Forelimb muscle (tissue), 1 donor: Measurements from ENCODE around the gene GGA2. TPM values are rescaled to one million over a fixed set of nuclear protein-coding genes. Genes with fewer than 3 reads are reported as not detected.
"Not testable (repeated sequence)": the region's sequence is repeated elsewhere in the genome, so short reads cannot be mapped to it uniquely, and the experiment has no call there.

Experiments used
- DNase-seq: peaks from one replicate; pipeline ENCODE4 v3.0.0-alpha.2; 2013; ENCODE audit warnings: low read depth
- polyA plus RNA-seq: library from polyadenylated mRNA; unstranded; fragments of 120-200 nt; gene quantifications from one replicate; pipeline ENCODE4 v1.2.1, GENCODE V29; 2013; ENCODE audit not compliant: insufficient read length

GGA2 gene
- polyA plus RNA-seq, 1 donor, result 138 TPM

DNA sequence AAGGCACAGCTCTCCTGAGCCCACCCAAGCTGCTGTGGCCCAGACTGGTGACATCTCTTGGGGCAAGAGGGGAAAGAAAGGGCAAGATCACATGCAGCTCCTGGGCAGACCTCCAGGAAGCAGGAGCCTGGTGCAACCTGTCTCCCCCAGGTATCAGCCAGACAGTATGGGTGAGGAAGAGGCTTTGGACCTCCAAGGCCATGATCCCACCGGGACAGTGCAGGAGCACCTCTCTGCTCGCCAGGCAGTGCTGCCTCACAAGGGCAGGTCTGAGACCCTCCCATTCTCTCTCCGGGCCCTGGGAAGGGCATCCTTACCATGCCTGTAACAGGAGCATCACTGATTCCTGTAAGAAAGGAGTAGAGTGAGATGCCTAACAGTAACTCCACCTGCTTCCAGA is 31.7 kb downstream of the GGA2 start:
- DNase-seq, result no peak

DNA sequence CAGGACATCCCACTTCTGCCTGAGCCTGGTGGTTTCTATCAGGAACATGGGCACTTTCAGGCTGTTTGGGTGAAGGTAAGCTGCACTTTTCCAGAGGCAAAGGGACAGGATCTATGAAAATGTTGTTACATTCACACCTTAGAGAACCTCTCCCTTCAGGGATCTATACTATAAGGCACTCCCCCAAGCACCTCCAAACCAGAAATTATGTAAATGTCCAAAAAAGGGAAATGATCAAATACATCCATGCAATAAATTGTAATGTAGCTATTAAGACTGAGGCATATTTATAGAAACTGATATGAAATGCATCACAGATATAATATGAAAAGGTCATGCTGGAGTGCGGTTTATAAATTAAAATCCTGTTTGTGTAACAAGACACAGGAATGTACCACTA is 34.0 kb downstream of the GGA2 start:
- no peak for DNase-seq

DNA sequence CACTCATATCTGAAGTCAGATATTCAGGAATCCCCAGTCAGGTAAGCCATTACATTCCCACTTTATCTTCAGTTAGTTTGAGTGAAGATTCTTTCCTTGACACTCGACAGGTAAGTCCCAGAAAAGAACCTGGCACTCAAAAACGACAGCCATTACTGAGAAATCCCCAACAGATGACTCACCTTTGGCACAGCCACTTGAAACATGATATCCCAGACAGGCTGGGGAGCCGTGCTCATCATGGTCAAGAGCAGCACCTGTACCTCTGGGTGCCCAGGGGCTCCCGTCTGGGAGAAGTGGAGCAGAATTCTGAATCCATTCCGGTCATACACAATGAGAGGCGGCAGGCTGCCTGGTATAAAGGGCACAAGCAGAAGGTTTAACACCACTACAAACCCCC is 40.5 kb downstream of the GGA2 start:
- DNase-seq, result no peak

DNA sequence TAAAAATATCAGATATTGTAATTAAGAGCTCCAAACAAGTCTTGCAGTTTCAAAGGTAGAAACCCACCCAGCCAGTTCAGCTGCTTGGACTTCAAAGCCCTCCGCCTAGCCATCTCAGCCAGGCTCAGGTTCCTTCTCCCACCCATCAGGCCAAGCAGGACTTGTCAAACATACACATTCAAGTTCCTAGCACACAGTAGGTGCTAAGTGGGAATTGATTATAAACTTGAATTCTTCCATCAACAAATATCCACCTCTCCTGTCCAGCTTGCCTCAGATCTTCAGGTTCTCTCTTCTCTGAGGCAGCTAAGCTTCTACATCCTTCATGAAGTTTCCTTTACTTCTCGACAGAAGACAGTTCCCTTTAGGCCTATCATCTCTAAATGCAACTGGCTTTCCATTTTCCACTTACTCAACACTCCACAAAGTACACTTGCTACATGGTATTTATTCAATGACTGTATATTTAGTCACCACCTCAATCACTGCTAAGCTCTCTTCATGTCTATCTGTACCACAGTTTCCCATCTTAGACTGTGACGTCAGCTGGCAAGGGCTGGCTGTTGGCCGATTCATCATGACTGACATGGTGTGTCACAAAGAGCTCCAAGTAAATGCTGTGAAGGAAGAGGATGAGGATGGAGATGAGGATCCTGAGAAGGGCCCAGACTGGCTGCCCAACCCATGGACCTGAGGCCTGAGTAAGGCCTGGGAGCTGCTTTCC is 44.0 kb downstream of the GGA2 start:
- no peak for DNase-seq

DNA sequence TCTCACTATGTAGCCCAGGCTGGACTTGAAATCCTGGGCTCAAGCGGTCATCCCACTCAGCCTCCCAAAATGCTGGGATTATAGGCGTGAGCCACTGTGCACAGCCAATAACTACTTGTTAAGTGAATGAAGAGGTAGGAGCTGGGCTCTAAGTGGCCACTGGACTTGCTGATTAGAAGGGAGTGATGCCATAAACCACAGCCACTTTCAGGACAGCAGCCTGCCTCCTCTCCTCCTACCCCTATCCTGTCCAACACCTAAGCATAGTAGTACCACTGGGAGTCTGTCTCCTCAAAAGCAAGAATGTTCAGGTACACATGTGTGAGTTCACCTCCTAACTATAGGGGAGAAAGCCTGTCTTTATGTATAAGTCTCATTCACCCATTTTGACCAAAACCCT is 45.1 kb downstream of the GGA2 start:
- no peak for DNase-seq

DNA sequence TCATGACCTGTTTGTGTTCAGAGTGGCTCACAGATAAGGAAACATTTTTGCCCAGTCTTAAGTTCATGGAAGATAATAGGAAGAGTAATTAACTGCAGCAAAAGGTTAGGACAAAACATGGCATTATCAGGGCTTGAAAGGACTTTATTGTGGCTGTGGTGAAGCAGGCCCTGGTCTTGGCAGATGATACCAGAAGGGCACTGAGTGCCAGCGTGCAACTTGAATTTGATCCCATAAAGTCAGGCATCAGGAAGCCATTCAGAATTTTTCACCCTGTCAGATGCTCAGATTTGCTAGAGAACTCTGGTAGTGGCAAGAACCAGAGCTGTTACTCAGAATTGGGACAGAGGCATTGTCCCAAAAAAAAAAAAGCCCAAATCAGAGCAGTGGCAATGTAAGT is 46.1 kb downstream of the GGA2 start:
- DNase-seq, result no peak

DNA sequence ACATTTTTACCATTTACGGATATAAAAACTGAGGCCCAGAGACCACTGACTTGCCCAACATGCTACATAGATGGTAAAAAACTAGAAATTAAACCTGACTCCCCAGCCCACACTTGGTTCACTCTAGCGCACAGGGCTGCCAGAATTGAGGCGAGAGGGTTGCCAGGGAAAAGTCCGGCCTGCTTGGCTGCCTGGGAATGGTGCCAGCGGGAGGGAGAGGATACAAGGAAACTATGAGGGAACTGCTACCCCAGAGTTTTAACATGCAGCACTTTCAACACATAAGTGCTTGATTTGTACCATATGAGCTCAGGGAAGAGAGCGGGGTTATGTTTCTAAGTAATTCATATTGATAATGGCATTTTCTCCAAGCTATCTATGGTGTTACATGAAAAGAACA is 47.3 kb downstream of the GGA2 start:
- peak; percentile 16 for DNase-seq

DNA sequence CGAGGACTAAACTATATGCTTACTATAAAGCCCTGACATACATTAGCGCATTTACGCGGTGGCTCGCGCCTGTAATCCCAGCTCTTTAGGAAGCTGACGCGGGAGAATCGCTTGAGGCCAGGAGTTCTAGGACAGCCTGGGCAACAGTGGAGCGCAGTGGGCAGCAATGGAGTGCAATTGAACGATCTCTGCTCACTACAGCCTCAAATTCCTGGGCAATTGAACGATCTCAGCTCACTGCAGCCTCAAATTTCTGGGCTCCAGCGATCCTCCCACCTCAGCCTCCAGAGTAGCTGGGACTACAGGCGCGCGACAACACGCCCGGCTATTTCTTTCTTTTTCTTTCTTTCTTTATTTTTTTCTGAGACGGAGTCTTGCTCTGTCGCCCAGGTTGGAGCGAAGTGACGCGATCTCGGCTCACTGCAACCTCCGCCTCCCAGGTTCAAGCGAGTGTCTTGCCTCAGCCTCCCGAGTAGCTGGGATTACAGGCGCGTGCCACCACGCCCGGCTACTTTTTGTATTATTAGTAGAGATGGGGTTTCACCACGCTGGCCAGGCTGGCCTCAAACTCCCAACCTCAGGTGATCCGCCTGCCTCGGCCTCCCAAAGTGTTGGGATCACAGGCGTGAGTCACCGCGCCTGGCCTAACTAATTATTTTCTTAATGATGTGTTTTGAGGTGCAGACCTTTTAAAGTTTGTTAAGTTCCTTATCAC is 56.8 kb downstream of the GGA2 start:
- DNase-seq, result no peak

DNA sequence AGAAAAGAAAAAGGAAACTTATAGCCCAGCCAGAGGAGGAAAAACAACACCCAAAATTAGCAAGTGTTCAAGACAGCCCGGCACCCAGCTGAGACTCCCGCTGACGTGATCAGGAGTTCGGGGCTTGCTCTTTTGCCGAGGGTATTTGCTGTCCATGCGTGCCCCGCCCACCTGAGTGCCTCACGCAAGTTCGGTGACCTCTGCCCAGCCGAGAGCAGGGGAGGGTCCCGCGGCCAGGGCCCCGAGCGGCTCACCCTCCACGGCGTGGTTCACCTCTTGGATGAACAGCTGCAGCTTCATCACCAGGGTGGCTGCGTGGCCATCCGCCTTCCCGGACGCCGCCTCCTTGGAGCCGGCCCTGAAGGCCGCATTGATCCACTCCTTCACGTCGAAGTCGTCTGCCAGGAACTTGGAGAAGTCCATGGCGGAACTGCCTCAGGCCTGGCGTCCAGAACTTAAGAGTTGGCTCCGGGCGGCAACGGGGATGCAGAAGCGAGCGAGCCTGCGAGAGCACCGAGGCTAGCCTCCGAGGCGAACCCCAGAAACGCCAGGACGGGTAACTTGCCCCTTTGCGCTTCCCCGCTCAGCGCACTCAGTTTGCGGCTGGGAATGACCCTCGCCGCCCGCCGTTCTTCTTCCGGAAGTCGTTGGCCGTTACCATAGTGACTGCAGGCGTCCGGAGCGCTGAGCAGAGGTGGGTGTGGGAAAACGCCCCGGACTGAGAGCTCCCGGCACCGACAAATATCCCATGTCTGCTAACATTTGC is 57.5 kb downstream of the GGA2 start, which contains the start of gene COG7:
TSS of gene COG7 (minus strand) at position 618 of the 766 bp plus-strand sequence. CDS start at position 423, 195 bp downstream.
- peak; percentile 67 for DNase-seq

DNA sequence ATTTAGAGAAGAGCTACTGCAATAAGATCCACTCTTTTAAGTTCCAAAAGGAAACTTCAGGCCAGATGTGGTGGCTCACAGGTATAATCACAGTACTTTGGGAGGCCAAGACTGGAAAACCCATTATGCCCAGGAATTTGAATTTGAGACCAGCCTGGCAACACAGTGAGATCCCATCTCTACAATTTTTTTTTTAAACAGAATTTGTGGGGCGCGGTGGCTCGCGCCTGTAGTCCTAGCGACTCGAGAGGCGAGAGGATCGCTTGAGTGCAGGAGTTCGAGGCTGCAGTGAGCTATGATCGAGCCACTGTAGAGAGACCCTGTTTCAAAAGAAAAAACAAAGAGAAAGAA is 58.1 kb downstream of the GGA2 start:
- DNase-seq, result no peak

DNA sequence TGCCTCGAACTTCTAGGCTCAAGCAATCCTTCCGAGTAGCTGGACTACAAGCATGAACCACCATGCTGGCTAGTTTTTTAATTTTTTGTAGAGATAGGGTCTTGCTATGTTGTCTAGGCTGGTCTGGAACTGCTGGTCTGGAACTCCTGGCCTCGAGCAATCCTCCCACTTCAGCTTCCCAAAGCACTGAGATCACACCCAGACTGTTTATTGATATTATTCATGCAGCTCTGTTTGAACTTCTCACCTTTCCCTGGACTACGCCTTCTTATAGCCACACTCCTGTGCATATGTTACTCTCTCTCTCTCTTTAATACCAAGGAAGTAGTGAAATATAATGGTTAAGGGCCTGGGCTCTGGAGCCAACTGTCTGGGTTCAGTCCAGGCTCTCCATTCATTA is 61.9 kb downstream of the GGA2 start:
- no peak for DNase-seq

DNA sequence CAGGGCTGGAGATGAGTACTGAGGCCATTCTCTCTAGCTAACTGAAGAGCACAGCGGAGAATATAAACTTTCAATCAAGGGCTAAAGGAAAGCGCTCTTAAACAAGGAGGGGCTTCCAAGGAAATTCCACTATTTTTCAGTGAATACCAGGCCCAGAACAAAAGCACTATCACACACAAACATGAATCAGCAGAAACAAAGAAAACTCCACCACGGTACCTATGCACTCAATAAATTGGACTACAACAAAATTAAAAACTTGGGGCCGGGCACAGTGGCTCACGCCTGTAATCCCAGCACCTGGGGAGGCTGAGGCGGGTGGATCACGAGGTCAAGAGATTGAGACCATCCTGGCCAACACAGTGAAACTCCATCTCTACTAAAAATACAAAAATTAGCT is 72.8 kb downstream of the GGA2 start:
- DNase-seq, result not testable (repeated sequence)

DNA sequence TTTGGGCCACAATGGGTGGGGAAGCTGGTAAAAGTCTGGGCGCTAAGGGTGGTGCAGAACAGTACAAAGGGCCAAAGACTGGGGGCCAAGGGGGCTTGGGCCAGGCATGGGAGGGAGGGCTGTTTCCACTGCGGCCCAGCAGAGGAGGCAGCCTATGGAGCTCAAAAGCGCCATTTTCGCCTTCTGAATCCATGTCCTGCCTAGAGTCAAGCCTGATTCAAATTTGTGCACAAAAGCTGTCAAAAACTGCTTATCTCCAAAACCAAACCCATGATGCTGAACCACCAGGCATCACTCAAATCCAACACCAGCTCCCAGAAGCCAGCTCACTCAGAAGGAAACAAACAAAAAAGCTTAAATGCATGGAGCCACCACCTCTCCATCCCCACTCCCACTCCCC is 73.3 kb downstream of the GGA2 start:
- DNase-seq, result no peak

DNA sequence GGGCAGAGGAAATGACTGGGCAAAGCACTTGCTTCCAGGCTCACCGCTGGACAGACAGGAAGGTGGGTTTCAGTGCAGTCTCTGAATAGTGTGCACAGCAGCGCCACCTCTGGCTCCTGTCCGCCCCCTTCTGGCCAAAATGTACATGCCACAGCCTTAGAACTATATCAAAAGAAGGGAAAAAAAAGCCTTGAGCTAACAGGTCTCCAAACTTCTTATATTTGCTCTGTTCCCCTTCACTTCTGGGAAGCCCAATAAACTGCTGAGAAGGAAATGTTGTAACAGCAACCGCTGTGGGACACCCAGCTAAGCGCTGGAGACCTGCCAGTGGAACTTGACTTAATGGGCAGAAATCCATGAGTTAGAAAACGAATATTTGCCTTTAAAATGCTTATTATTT is 74.8 kb downstream of the GGA2 start:
- no peak for DNase-seq

DNA sequence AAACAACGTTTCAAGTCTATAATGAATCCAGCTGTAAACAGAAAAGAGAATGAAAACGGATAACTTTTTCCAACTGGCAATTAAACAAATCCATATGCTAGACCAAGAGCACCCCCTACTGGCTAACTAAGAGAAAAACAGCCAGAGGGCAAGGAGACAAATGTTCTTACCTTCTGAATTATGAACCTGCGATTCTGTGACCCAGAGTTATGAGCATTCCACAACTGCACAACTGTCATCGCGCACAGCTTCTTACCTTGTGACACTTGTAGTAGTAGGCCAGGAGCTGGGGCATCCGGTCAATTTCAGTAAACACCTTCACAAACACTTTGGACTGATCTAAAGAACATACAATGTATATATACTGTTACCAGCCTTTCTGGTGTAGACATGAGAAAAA is 75.9 kb downstream of the GGA2 start:
- DNase-seq, result no peak

DNA sequence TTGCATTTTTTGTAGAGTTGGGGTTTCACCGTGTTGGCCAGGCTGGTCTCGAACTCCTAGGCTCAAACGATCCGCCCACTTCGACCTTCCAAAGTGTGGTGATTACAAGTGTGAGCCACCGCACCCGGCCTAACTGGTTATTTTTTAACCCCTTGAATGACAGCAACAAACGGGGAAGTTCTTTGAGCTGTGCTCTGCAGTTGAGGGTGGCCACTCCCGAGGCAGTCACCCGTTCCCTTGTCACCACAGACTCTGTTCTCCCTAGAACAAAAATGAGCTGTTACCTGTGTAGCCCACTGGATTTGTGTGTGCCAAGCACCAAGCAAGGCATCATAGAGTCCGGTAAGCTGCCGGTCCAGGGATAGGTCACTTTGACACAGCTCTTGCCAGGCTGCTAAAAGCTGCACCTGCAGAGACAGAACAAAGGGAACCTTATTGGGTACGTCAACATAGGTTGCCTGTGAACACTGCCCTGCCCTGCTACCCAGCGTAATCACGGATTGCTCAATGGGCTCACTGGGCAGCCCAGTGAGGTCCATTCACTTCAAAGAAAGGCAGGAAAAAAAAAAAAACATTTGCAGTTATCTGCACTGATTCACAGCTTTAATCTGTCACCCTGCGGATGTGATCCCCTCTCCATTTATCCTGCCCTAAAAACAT is 76.9 kb downstream of the GGA2 start:
- no peak for DNase-seq

DNA sequence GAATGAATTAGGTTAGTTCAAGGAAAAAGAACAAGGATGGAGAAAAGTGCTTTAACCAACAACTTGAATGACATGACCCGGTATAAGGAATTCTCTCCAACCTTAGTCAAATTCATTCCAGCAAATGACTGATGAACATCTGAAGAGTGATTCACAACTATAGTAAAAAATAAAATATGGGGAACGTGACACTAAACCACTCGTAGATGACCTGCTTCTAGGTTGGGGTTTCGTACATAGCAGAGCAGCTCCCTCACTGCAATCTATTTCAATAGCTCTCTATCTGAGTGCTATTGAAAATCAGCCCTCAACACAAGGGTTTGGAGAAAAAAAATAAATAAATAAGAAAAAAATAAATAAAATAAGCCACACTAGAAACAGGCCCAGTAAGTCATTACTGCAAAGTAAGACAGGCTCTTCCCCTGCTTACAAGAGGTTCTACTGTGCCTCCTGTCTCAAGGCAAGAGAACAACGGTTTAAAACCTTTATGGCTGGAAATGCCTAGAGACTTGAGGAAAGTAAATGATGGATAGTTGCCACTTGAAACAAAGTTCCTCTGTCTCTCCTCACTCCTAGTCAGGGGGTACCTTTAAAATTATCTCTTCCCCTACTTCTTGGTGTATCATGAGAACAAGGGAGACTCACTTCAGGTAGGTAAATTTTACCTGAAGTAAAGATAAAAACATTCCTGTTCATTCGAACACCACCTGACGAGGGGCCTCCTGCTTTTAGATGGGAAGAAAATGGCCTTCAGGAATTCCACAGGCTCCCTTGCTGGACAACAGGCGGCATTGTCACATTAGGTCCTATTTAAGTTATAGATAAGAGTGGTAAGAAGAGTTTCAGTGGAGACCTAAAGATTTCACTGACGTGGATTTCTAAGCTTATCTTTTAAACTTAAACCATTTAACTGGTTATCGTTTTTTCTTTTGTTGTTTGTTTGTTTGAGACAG is 77.8 kb downstream of the GGA2 start:
- no peak for DNase-seq

DNA sequence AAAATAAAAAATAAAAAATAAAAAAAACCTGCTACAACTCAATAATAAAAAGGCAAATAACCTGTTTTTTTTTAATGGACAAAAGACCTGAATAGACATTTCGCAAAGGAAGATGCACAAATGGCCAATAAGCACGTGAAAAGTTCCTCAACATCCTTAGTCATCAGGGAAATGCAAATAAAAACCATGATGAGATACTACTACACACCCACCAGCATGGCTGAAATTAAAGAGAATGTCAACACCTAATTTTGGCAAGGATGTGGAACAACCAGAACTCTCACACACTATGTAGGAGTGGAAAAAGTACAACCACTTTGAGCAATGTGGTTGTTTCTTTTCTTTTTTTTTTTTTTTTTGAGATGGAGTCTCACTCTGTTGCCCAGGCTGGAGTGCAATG is 81.9 kb downstream of the GGA2 start:
- DNase-seq, result no peak

DNA sequence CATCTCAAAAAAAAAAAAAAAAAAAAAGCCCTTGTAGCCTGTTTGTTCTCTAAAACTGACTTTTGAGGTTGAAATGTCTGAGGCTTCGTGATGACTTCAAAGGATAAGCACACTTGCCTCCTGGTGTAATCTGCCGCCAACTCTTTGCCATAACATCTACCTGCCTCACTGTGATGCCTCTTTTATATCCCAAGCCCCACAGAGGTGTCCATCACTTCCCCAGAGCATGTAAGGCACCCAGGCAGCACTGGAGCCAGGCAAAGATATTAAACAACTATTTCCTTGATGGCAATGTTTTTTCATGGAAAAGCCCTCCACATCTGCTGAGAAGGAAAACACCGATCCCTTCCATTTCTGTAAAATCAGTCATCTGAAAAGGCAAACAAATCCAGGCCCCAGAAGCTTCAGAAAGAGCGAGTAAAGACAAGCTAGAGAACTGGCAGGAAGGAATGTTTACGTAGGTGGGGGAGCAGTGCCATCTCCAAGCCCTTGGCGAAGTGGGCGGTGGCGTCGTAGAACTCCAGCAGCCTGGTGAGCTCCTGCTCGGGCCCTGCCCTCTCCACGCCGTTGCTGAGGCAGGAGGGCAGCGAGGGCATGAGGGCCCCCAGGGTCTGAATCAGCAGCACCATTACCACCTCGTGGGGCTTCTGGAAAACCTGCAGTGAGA is 85.9 kb downstream of the GGA2 start:
- no peak for DNase-seq

DNA sequence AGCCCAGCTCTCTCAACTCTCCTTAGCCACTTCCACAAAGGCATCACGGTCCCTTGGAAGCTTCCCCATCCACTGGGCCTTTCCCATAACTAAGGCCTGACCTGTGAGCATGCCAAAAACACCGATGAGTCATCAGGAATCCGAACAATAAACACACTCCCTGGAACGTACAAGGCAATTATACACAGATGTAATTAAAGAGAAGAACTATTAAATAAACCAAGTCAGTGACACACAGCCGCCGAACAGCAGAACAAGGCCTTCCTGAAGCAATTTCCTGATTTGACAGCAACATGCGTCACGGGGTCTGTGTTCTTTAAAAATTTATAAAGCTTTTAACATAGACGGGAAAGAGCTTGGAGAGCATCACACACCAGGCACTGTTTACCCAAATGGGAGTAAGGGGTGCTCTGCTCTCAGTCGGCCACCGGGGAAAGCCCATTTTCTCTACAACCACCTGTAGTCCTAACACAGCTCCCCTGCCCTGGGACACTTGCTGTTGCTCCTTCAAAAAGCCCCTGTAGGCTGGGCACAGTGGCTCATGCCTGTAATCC is 86.7 kb downstream of the GGA2 start:
- DNase-seq, result no peak
